T1000 (cell line): ENCODE measurements around the gene LTBP3.
A peak's percentile ranks its signal among the peaks of the same experiment; 100 is the strongest.

ENCODE experiments used
- DNase-seq: peaks from one replicate; lab custom pipeline; 2025; ENCODE audit warnings: mixed read lengths; lab: John Stamatoyannopoulos, UW

LTBP3 gene

DNA sequence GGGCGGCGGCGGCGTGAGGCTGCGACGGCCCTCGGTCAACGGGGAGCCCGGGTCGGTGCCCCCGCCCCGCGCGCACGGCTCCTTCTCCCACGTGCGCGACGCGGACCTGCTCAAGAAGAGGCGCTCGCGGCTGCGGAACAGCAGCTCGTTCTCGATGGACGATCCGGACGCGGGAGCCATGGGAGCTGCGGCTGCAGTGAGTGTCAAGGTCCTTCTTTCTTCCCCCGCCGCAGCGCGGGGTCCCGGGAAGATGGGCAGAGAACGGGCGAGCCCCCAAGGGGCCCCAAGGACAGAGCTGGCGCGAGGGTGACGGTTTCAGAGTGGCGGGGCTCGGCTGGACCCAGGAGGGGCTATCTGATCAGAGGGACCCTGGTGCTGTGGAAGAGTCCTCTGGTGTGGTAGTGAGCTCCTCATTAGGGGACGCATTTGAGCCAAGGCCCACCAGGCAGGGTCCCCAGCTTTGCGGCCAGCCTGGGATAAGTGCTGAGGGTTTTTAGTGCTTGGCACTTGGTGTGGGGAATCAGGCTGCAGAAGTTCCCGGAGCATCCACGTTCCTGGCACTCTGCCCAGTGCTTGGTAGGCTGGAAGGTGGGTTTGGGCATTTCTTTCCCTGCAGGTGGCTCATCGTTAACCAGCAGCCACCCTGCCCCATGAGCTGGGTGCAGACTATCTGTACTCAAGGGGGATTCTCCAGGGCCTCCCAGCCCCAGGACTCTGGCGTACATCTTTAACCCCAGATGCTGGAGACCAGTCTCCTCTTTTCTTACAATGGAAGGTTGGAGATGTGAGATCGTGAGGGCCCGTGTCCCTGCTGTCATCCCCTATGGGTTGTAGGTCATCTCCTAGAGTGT, 27.5 kb upstream of the LTBP3 start:
- no peak for DNase-seq

- DNase-seq: no peak
These were observed 26.6 kb upstream of the LTBP3 start for GRCh38 chr11:65584723-65585171.

DNA sequence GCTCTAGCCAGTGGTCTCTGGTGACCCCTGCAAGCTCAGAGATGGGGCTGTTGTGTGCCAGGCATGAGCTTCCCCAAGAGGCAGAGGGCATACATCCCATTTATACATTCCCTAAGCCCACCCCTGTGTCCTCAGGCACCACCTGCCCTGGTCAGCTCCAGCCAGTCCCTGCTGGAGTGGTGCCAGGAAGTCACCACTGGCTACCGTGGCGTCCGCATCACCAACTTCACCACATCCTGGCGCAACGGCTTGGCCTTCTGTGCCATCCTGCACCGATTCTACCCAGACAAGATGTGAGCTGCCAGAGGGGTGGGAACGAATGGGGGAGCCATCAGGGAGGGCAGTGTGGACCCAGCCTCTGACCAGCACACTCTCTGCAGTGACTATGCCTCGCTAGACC, 25.9 kb upstream of the LTBP3 start:
- DNase-seq: no peak

DNA sequence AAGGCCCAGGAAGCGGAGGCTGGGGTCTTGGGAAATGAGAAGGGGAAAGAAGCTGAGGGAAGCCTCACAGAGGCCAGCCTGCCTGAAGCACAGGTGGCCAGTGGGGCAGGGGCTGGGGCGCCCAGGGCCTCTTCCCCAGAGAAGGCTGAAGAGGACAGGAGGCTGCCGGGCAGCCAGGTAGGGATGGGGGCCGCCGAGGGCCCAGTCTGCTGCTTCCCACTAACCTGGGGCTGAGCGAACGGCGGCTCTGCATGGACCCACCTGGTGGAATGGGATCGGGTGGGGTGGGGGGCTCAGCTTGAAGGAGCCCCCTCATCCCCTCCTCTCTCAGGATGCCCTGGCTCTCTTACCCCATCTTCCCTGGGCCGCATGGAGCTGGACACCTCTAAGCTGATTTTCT, 25.4 kb upstream of the LTBP3 start:
- DNase-seq: no peak

GRCh38 chr11:65581928-65582327, 23.8 kb upstream of the LTBP3 start:
- DNase-seq: no peak

DNA sequence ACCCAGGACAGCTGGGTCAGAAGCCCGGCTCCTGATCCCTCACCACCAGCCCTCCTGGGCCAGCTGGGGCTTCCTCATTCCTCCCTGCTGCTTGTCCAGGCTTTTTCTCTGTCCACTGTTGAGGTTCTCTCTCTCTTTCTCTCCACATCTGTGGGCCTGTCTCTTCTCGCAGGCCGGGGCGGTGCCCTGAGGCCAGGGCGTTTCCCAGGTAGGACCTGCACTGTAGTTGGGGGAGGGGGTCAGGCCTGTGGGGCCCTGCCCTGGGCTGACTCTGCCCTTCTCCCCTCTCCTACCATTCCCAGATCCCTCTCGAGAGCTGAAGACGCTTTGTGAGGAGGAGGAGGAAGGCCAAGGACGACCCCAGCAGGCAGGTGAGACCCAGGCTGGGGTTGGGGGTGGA, 22.6 kb upstream of the LTBP3 start:
- no peak for DNase-seq

DNA sequence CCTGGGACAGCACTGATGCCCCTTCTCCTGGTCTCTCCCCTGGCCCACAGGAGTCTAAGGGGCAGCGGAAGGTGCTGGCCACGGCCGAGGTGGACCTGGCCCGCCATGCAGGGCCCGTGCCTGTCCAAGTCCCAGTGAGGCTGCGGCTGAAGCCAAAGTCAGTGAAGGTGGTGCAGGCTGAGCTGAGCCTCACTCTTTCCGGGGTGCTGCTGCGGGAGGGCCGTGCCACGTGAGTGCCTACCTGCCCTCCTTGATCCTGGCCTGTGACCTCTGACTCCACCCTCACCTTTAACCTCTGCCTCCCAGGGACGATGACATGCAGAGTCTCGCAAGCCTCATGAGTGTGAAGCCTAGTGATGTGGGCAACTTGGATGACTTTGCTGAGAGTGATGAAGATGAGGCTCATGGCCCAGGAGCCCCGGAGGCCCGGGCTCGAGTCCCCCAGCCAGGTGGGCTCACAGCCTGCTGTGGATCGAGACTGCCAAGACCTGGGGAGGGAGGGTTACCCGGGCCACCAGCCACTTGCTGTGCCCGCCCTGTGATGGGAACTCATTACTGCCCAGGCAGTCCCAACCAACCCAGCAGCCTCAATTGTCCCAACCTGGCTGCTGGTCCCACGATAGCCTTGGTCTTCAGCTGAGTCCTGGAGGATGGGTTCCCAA, 22.0 kb upstream of the LTBP3 start:
- DNase-seq: no peak

- no peak for DNase-seq
These were observed 21.1 kb upstream of the LTBP3 start for GRCh38 chr11:65579291-65579690.

GRCh38 chr11:65578667-65579066, 20.5 kb upstream of the LTBP3 start:
- no peak for DNase-seq

DNA sequence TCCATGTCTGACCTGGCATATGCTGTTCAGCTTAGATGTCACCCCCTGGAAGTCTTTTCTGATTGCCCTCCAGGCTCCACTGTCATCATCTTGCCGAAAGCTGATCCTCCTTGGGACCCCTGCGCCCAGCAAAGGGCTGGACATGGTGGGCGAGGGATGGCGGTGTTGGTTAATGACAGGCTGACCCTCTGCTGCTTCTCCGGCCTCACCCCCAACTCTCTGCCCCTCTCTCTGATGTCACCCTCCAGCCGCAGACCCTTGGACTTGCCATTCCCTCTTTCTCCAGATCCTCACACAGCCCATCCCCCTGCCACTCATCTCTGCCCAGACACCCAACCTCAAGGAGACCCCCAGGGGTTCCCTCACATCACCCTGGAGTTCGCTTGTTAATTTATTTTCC, 20.0 kb upstream of the LTBP3 start:
- no peak for DNase-seq

- DNase-seq: no peak
These were observed 19.6 kb upstream of the LTBP3 start for GRCh38 chr11:65577756-65578109.

DNA sequence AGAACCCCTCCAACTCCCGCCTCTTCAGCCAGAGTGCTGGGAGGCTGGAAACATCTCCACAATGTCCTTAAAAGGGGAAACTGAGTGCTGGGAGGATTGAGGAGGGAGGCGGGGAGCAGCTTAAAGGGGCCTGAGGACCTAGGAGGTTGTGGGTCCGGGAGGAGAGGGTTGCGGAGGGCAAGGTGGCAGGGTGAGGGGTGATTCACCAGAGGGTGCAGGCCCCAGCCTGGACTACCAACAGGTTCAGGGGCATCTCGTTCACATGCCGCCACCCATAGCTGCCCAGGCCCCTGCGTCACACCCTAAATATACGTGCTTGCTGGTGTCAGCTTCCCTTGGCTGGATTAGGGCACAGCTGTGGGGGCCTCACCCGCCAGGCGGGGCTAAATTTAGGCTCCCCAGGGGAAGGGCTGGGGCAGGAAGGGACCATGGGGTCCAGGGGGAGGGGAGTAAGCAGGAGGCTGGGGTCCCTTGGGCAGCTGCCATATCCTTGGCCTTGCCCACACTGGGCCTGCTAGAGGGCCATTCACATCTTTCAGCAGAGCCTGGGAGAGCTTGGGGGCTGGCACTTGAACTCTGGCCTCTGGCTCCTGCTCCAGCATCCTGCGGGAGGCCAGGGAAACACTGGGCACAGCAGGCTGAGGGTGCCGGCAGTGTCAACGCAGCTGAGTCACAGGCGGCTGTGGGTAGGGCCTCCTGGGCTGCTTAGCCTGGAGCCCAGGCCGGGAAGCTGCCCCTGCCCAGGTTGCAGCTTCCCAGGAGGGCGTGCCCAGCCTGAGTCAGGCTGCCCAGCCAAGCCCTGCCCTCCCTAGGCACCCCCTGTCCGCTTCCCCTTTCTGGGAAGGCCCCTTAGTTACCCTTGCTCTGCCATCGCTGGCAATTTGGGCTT, 19.0 kb upstream of the LTBP3 start:
- peak; percentile 83 for DNase-seq

- DNase-seq: no peak
These were observed 18.2 kb upstream of the LTBP3 start for GRCh38 chr11:65576232-65576866.

GRCh38 chr11:65575568-65576231, 17.5 kb upstream of the LTBP3 start, which contains the start of gene EHBP1L1:
EHBP1L1 (plus strand) TSS chr11:65576053; CDS start chr11:65576303, 250 bp downstream.
- DNase-seq: peak; percentile 40

DNA sequence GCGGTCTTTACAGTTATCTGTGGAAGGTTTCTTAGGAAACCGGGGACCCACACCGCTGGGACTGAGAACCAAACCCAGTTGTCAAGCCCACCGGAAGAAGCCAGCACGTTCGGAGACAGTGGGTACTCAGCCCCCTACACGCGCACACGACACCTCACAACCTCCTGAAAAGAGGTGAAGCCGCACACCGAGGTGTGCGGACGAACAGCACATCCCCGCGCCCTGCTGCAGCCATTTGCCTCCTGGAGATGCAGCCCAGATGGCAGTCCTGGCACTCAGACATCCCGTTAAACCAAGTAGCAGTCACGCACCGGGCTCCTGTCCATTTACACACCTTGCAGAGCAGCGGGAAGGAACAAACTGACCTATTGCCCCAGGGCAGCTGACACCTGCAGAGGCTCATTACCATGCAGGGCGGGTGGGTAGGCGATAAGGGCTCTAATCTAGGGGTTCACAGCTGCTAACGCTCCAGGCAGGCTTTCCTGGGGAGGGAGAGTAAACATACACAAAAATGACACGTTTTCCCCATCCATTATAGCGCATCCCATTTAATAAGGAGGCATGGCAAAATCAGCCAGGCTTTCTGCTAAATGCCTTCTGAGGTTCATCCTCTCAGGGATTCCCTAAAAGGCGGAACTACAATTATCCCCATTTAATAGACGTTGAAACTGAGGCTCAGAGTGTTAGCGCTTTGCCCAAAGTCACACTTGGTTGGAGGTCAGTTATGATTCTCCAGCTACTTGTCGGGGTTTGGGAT, 16.8 kb upstream of the LTBP3 start:
- DNase-seq: no peak

- peak; percentile 96 for DNase-seq
These were observed 16.1 kb upstream of the LTBP3 start for GRCh38 chr11:65574109-65574810.

DNA sequence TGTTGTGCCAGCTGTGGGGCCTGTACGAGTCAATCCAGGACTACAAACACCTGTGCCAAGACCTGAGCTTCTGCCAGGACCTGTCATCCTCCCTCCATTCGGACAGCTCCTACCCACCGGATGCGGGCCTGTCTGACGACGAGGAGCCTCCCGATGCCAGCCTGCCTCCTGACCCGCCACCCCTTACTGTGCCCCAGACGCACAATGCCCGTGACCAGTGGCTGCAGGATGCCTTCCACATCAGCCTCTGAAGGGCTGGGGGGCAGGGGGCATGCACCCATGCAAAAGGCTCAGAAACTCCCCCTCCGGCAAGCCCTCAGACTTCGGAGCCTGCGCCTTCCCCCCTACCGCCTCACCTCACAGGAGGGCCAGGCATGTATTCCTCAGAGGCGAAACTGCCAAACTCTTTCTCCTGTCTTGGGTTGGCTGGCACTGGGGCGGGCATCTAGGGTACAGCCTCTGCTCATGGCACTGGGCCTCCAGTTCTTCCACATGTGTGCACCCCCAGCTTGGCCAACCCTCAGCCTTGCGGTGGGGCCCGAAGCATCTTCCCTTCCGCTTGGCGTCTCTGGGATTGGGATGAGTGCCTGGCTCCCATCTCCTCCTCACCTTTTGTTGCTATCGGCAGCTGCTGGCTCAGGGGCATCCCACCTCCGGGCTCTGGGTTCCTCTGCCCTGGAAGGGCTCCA, 15.4 kb upstream of the LTBP3 start:
- no peak for DNase-seq

- peak; percentile 73 for DNase-seq
These were observed 14.3 kb upstream of the LTBP3 start, which contains the start of gene FAM89B for GRCh38 chr11:65572356-65573051. FAM89B (plus strand) TSS chr11:65572538; CDS start chr11:65572670, 132 bp downstream.

DNA sequence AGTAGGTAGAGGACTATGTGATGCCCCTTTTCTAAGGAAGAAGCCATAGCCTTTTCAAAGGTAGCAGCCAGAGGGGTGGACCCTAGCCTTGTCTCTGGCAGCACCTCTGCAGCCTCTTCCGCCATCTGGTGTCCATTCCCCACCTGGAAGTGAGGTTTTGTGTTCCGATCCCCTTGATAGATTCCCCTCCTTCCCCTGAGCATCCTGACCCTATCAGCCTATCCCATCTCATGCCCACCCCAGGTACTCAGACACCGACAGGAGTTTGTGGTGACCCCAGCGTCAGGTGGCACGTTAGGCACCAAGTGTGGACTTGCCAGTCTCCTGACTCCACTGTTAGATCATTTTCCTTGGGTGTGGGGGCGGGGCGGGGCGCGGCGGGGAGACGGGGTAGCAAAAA, 13.8 kb upstream of the LTBP3 start:
- DNase-seq: no peak
